Natural killer cell (primary cell): Measurements from ENCODE around the gene ZNF444. TPM values are rescaled to one million over a fixed set of nuclear protein-coding genes. Genes with fewer than 3 reads are reported as not detected.

Experiments
- ATAC-seq, 3 donors: fragments of 150-1000 bp in 2 of 3; fragments of 200-7000 bp in 1 of 3; cut with Tn5 transposase; 1 replicate in 1 of 3; 2 replicates in 2 of 3; pipeline ENCODE4 v1.10.0; 2021; ENCODE audit warnings: mild to moderate bottlenecking in 2 of 3, moderate library complexity in 2 of 3
- DNase-seq, 2 donors: peaks; one replicate each; pipeline versions ENCODE4 v3.0.0 to v3.0.0-alpha.2; 2013 to 2021; ENCODE audit warnings: mixed read lengths in 1 of 2
- H3K27ac ChIP-seq: one replicate; pipeline ENCODE4 v1.5.1; 2013; ENCODE audit warnings: mild to moderate bottlenecking, low read length
- H3K27me3 ChIP-seq: one replicate; pipeline ENCODE4 v1.6.1; 2013; ENCODE audit warnings: low read length; ENCODE audit not compliant: control insufficient read depth, insufficient read depth
- H3K36me3 ChIP-seq: one replicate; pipeline ENCODE4 v1.6.1; 2013; ENCODE audit warnings: low read length; ENCODE audit not compliant: control insufficient read depth, insufficient read depth
- H3K4me1 ChIP-seq: one replicate; pipeline ENCODE4 v1.6.1; 2013; ENCODE audit warnings: low read length; ENCODE audit not compliant: control insufficient read depth, insufficient read depth
- H3K4me3 ChIP-seq: one replicate; pipeline ENCODE4 v1.5.1; 2013; ENCODE audit warnings: low read length
- H3K9me3 ChIP-seq: one replicate; pipeline ENCODE4 v1.6.1; 2013; ENCODE audit warnings: low read length; ENCODE audit not compliant: control insufficient read depth, insufficient read depth
- H3K27ac Mint-ChIP-seq, 2 donors: one replicate each; pipeline ENCODE4 v1.8.0; 2022; ENCODE audit warnings: mild to moderate bottlenecking in 2 of 2, mixed read lengths in 2 of 2, moderate library complexity in 1 of 2
- H3K27me3 Mint-ChIP-seq, 2 donors: one replicate each; pipeline ENCODE4 v1.8.0; 2022; ENCODE audit warnings: low read depth in 2 of 2, mixed read lengths in 2 of 2
- H3K36me3 Mint-ChIP-seq: one replicate; pipeline ENCODE4 v1.8.0; 2022; ENCODE audit warnings: mixed read lengths
- H3K4me1 Mint-ChIP-seq, 2 donors: one replicate each; pipeline ENCODE4 v1.8.0; 2022; ENCODE audit warnings: mixed read lengths in 2 of 2
- H3K4me3 Mint-ChIP-seq: one replicate; pipeline ENCODE4 v1.8.0; 2022; ENCODE audit warnings: mild to moderate bottlenecking, moderate library complexity, mixed read lengths
- H3K9me3 Mint-ChIP-seq, 2 donors: one replicate each; pipeline ENCODE4 v1.8.0; 2022; ENCODE audit warnings: mixed read lengths in 2 of 2
- CTCF ChIP-seq: fragments of 200-600 bp; IDR thresholded peaks from one replicate; pipeline ENCODE4 v1.8.0; 2022; ENCODE audit warnings: antibody characterized with exemption
- WGBS: methylation state at CpG from one replicate; pipeline ENCODE4 v1.1.7; 2013; ENCODE audit warnings: missing lambda C conversion rate; ENCODE audit not compliant: insufficient coverage; 5-methylcytosine and 5-hydroxymethylcytosine counted together
- intact Hi-C: fragments of 100-400 bp; cut with micrococcal nuclease; formaldehyde crosslinking; loops from one replicate; pipeline ENCODE4 v1.14.2; 2022
- total RNA-seq, 4 donors: library from RNA; stranded (reverse); fragments of 120-200 nt in 1 of 4; gene quantifications; one replicate each; pipeline versions ENCODE4 v1.2.3 to v1.2.4, GENCODE V29; 2013 to 2022

The ZNF444 gene
- total RNA-seq, 3 donors from 2014 or later (not counting 1 experiment from before 2014, with no cell fraction given), result 14.5 to 21.9 (median 16.7) TPM

DNA sequence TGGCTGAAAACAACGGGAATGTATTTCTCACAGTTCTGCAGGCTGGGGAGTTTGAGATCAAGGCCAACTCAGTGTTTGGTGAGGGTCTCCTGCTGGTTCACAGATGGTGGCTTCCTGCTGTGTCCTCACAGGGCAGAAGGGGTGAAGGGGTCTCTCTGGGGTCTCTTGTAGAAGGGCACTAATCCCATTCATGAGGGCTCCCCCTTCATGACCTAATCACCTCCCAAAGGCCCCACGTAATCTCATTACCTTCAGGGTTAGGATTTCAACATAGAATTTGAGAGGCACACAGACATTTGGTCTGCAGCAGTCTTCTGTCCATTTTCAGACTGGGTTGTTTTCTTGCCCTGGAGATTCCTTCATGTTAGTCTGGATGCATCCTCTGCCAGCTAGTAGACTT is 11.6 kb downstream of the ZNF444 start:
- ATAC-seq (no peak), DNase-seq (no peak)
- Mint-ChIP-seq H3K4me3 (no peak overlapping the region), H3K27me3 (no peaks in the 10 kb centered on the region), H3K36me3 (no peaks in the 10 kb centered on the region), H3K9me3 (no peaks in the 10 kb centered on the region), H3K4me1 (peaks cover 0 to 13% of the 10 kb centered on the region in 2 donors), H3K27ac (no peak overlapping the region)
- H3K9me3 ChIP-seq, result no peaks in the 10 kb centered on the region
- no peaks in the 10 kb centered on the region for H3K4me1 ChIP-seq
- peaks cover 1% of the 10 kb centered on the region for H3K36me3 ChIP-seq
- no peak overlapping the region for H3K4me3 ChIP-seq
- TF ChIP-seq CTCF, result no peak
- WGBS, result 95% methylated on average over 2 of the region's 2 CpGs
- H3K27me3 ChIP-seq, result no peaks in the 10 kb centered on the region
- intact Hi-C loops, result no loop called here
- no peak overlapping the region for H3K27ac ChIP-seq

GRCh38 chr19:56153507-56153906 is 12.4 kb downstream of the ZNF444 start:
- Histone ChIP-seq H3K9me3 (no peaks in the 10 kb centered on the region), H3K27ac (no peak overlapping the region), H3K27me3 (no peaks in the 10 kb centered on the region), H3K36me3 (peaks cover 1% of the 10 kb centered on the region), H3K4me1 (no peaks in the 10 kb centered on the region), H3K4me3 (no peak overlapping the region)
- WGBS, result 35% methylated on average over 6 of the region's 6 CpGs
- DNase-seq (no peak), ATAC-seq (no peak)
- Mint-ChIP-seq H3K27ac (peak overlapping the region in 1 of 2 donors; percentile 35), H3K36me3 (no peaks in the 10 kb centered on the region), H3K9me3 (no peaks in the 10 kb centered on the region), H3K4me1 (peaks cover 0 to 11% of the 10 kb centered on the region in 2 donors), H3K27me3 (no peaks in the 10 kb centered on the region), H3K4me3 (no peak overlapping the region)
- no peak for TF ChIP-seq CTCF
- intact Hi-C loops, result no loop called here

DNA sequence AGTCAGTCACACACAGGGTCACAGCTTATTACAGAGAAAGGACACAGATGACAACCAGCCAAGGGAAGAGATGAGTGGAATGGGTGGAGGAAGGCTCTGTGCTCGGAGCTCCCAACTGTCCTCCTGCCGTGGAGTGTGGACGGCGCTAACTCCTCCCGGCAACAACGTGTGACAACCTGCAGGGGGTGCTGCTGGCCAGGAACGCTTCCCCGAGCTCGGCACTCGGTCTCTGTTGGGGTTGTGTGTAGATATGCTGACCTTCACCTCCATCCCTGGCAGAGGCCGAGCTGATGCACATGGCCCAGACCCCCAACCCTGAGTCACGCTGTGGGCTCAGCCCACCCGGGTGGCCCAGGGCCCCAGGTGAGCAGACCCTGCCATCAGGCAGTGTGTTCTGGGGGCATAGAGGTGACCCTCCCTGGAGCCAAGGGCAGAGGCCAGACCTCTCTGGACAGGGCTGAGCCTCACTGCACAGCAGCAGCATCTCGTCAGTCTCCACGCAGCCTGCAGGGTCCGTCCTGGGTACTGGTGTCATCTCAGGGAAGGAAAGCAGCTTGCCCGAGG is 14.1 kb downstream of the ZNF444 start:
- no peak overlapping the region for H3K4me3 Mint-ChIP-seq
- no peaks in the 10 kb centered on the region for H3K36me3 Mint-ChIP-seq
- no peak overlapping the region for H3K27ac Mint-ChIP-seq
- no peaks in the 10 kb centered on the region for H3K27me3 Mint-ChIP-seq
- H3K4me1 Mint-ChIP-seq, result peaks cover 0 to 15% of the 10 kb centered on the region in 2 donors
- TF ChIP-seq CTCF, result no peak
- no peaks in the 10 kb centered on the region for H3K9me3 Mint-ChIP-seq
- no peak overlapping the region for H3K4me3 ChIP-seq
- peak in 1 of 2 donors; percentile 27 for DNase-seq
- no peaks in the 10 kb centered on the region for H3K9me3 ChIP-seq
- no peak overlapping the region for H3K27ac ChIP-seq
- intact Hi-C loops, result no loop called here
- 92% methylated on average over 17 of the region's 17 CpGs for WGBS
- H3K36me3 ChIP-seq, result peaks cover 6% of the 10 kb centered on the region
- no peaks in the 10 kb centered on the region for H3K27me3 ChIP-seq
- ATAC-seq, result peak in 1 of 3 donors; percentile 44
- H3K4me1 ChIP-seq, result no peaks in the 10 kb centered on the region

GRCh38 chr19:56156768-56157167 is 15.7 kb downstream of the ZNF444 start:
- 93% methylated on average over 11 of the region's 11 CpGs for WGBS
- Mint-ChIP-seq H3K27ac (no peak overlapping the region), H3K36me3 (no peaks in the 10 kb centered on the region)

More at GRCh38 chr19:56156768-56157167, 15.7 kb downstream of the ZNF444 start:
- Mint-ChIP-seq H3K4me3 (no peak overlapping the region), H3K4me1 (peaks cover 0 to 18% of the 10 kb centered on the region in 2 donors), H3K27me3 (no peaks in the 10 kb centered on the region), H3K9me3 (no peaks in the 10 kb centered on the region)
- no peaks in the 10 kb centered on the region for H3K27me3 ChIP-seq
- no peak for DNase-seq
- no peak overlapping the region for H3K27ac ChIP-seq
- H3K36me3 ChIP-seq, result peaks cover 7% of the 10 kb centered on the region
- intact Hi-C loops, result no loop called here
- TF ChIP-seq CTCF, result no peak
- no peaks in the 10 kb centered on the region for H3K4me1 ChIP-seq
- no peaks in the 10 kb centered on the region for H3K9me3 ChIP-seq
- H3K4me3 ChIP-seq, result no peak overlapping the region
- no peak for ATAC-seq
